Stimulated activated CD8-positive, alpha-beta memory T cell treated with anti-CD3 and anti-CD28 coated beads, Interleukin-4, amount 100 ng/mL, for 1 hour (primary cell): Measurements from ENCODE around the gene NSUN2.
"Not testable (repeated sequence)": the region's sequence is repeated elsewhere in the genome, so short reads cannot be mapped to it uniquely, and the experiment has no call there.

ENCODE experiments used
- DNase-seq, 2 donors: peaks; one replicate each; pipeline ENCODE4 v3.0.0-alpha.2; 2020; ENCODE audit warnings: low read depth in 2 of 2, low spot score in 1 of 2

The NSUN2 gene

DNA sequence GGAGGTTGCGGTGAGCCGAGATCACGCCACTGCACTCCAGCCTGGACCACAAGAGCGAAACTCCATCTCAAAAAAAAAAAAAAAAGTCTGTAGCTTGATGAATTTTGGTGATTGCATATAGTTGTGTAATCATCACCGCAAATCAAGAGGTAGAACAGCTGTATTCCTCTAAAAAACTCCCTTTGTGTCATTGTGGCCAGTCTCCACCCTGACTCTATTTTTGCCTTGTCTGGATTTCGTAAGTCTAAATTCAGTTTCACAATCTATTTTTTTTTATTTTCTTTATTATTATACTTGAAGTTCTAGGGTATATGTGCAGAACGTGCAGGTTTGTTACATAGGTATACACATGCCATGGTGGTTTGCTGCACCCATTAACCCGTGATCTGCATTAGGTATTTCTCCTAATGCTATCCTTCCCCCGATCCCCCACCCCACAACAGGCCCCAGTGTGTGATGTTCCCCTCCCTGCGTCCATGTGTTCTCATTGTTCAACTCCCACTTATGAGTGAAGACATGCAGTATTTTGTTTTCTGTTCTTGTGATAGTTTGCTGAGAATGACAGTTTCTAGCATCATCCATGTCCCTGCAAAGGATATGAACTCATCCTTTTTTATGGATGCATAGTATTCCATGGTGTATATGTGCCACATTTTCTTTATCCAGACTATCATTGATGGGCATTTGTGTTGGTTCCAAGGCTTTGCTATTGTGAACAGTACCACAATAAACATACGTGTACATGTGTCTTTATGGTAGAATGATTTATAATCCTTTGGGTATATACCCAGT, 12.9 kb upstream of the NSUN2 start:
- not testable (repeated sequence) for DNase-seq

DNA sequence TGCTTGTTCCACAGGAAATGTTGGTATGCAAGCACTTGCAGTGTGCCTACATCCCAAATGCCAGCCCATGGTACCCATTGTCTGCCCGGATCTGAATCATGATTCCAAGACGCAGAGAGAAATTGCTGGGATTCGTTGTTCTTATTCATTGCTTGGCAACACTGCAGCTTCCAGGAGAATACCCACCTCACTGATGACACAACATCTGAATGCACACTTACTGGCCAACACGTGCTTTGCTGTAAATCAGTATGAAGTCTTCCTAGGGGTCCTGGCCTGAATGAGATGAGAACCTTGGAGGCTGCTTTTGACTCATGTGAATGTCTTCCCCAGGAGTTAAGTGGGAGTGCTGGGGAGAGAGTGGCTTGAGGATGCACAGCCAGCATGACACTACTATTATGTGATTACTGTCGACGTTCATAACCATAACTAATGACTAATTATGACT, 12.0 kb upstream of the NSUN2 start:
- DNase-seq, result no peak

DNA sequence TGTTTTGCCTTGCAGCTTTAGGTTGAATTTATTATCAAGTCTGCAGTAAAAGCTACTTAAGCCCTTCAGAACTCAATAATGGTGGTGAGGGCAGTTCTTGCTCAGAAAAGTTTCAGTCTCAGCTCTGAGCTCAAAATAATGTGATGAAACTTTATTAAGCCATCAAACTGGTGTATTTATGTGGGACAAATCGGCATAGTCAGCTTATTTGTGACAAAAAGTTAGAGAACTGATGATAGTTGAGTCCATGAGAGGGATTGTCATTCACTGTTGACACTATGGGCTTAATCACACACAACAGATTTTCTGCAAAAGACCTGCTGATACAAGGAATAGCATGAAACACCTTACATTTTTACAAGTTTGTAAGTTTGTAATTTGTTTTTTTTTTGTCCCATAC, 9.8 kb upstream of the NSUN2 start:
- DNase-seq, result no peak

DNA sequence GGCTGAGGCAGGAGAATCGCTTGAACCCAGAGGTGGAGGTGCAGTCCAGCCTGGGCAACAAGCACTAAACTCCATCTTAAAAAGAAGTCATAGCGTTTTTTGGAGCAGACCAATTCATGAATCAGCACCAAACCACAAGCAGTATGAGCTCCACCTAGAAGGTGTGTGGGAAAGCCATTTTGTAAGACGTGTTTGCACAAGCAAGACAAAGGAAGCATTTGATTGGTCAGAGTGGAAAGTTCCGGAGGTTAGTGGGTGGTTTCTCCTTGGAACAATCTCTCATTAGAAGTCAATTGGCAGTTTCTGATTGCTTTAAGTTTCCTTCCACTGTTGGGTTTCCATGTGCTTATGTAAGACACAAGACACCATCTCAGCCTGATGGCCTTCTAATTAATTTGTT, 5.4 kb upstream of the NSUN2 start:
- no peak for DNase-seq

DNA sequence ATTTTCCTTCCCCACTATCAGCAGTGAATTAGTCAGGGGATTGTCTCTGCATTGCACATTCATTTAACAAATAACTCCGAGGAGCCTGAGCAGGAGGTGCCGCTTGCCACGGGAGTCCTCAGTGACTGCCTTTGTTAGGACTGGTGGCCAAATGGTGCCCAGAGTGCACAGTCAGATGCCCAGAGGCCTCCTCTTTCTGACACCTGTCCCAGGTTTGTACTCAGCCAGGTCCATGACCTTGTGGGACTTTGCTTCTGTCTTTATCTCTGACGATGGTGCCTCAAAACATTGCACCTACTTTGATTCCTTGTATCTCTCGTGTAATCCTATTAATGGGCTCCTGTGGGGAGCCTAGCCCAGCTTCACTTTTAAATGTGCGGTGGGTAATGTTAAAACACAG, 4.7 kb upstream of the NSUN2 start:
- no peak for DNase-seq

DNA sequence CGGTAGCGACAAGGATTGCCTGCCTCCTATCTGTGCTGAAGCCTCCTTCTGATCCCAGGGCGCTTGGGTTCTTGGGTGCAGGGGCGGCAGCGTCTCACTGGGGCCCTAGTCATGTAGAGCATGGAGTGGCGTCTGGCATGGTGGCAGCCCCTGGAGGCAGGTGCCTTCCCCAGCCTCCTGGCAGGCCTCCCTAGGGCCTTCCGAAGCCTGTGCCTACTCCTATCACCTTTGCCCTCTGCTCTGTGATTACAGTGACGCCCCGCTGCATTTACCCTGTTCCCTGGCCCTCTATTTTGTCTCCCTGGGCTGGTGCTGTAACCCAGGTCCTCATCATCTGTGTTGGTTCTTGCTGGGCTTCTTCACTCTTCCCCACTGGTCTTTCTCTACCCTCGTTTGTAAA, 4.2 kb upstream of the NSUN2 start:
- DNase-seq, result no peak

DNA sequence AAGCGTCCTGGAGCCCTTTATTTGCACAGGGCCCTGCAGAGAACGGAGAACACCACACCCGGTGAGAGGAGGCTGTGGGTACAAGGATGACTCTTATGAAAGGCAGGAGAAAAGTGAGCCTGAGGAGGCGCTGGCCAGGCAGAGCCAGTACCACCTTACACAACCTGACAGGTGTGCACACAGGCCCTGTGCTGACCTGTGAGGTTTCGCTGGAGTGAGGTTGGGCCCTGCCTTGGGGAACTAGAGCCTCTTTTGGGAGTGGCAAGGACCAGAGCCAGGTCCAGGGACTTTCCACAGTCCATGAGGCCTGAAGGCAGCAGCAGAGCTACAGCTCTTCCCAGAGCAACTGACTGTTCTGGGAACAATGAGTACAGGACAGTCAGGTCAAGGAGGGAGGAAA, 3.4 kb upstream of the NSUN2 start:
- DNase-seq, result no peak

DNA sequence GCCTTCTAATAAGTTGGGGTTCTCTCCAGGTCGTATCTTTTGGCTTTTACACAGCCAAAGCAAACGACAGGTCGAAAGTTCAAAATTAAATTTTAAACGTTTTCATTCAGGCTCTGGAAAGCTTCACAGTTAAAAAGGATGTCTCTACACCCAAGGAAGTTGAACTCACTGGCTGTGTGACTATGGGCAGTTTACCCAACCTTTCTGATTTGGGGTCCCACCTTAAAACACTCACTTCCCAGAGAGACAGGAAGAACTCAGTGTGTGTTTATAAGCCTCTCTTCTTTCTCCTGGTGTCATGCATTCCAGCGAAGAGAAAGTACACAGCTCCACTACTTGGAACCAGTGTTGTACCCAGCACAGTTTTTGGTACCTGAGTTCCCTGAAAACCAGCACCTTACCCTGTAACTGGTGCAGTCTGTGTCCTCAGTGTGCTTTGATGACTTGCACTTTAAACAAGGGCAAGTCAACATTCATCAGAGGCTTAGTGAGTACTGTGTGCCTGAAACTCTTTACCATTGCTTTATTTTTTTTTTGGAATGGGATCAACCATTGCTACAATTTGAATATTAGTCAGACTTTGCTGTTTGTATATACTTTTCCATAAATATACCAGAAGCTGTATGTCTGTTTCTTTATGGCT, 2.1 kb upstream of the NSUN2 start:
- DNase-seq, result no peak

DNA sequence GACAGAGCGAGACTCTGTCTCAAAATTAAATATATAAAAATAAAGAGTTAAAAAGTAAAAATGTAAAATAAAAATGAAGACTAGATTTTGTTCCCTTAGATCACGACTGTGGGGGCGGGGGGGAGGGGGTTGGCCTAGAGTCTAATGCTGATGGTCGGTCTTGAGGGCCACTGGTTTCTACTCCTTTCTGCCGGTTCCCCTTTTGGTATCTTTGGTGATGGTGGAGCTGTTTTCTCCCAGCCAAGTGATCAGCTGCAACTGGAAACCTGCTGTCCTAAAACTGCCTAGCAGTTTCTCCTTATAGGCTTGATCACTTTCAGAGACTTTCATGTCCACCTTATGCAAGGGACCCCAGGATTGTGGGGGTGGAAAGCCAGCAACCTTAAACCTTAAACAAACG, 1.5 kb upstream of the NSUN2 start:
- DNase-seq, result no peak

DNA sequence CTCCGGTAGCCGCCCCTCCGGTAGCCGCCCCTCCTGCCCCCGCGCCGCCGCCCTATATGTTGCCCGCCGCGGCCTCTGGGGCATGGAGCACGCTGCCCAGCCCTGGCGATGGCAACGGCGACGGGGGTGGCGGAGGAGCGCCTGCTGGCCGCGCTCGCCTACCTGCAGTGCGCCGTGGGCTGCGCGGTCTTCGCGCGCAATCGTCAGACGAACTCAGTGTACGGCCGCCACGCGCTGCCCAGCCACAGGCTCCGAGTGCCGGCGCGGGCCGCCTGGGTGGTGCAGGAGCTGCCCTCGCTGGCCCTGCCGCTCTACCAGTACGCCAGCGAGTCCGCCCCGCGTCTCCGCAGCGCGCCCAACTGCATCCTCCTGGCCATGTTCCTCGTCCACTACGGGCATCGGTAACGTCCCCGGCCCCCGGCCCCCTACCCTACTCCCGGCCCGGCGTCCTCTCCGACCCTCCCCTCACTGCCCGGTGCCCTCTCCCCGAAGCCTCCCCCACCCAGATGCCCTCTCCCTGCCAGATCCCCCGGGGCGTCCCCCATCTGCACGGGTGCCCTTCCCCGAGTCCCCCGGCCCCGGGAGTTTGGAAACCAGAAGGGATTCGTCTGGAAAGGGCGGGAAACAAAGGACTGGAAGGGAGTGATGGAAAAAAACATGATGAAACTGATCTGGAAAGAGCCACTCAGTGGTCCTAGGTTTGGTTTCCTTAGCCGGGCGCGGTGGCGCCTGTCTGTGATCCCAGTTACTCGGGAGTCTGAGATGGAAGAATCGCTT, 813 bp upstream of the NSUN2 start:
- no peak for DNase-seq

DNA sequence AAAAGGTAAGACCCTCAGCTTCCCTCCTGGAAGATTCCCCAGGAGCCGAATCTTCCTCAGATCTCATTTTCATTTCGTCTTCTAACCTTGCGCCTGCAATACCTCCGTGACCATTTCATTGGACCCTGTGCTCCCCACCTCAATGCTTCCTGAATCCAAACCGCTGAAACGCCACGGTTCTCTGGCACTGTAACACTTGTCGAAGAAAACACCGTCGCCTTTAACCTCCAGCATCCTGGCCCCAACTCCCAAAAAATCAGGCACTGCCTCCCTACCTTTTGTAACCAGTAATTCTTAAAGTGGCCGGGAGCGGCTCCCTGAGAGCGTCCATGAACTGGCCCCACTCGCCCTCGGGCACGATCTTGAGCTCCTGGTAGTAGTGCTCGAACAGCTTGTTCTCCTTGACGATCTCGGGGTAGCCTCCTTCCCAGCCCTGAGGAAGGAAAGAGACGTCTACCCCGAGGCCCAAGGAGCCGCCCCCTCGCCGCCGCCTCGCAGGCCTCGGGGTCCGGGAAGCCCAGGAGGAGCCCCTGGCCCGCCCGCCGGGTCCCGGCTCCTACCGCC, 438 bp downstream of the NSUN2 start:
- DNase-seq, result no peak

DNA sequence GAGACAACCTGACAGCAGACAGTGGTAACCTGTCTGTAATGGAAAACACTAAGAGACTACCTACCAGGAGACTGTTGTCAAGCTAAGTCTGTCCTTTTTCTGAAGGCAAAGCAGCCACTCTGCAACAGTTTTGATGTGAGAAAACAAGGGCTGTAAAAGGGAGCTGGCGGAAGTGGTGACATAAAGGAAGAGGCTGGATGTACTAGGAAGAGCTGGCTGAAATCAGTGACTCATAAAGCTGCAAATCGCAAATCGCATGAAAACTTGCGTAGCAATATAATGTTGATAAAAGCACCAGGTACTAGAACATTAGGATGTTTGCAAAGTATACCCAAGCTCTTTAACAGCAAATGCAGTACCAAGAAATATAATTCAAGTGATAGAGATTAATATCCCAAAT, 1.4 kb downstream of the NSUN2 start:
- DNase-seq, result no peak

DNA sequence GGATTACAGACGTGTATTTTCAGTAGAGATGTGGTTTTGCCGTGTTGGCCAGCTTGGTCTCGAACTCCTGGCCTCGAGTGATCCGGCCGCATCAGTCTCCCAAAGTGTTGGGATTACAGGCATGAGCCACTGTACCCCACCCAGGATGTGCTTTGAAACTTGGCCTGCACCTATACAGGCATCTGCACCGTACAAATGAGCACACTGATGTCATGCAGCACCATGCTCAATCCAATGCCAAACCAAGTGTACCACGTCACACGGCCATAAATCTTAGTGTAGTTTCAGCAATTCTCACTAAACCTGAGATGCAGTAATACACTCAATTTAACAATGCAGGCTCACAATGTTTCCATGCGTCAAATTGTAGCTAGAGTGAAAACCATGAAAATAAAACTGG, 6.3 kb downstream of the NSUN2 start:
- no peak for DNase-seq

DNA sequence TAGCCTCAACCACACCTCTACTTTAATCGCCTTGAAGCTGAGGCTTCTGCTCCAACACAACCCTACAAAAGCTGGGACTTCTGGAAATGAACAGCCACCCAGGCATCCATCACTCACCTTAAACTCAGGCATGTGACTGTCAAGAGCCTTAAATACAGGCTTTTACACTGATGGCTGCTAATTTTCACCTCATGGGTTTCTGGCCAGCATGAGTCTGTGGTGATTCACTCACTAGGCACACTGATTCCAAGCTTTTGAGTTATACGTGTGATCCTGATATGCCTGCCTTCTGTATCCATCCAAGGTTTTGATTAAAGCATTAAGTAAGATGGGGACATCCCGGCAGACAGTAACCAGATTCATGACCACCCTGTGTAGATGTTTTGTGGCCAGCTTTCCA, 8.9 kb downstream of the NSUN2 start:
- no peak for DNase-seq

DNA sequence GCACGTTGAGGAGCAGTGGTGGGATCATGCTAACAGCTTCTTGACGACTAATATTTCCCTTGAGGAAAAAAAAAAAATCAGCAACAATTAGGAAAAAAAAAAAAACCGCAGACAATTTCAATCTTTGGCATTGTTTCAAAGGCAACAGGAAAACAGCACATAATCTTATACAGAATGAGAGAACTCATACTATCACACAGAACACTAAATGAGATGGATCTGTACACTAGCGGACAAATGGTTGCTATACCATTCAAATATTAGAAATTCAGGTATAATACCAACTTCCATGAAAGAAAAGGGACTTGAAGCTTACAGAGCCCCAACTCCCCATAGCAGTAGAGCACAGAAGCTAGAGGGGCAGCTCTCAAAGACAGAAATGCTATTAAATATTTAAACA, 9.6 kb downstream of the NSUN2 start:
- DNase-seq, result no peak

DNA sequence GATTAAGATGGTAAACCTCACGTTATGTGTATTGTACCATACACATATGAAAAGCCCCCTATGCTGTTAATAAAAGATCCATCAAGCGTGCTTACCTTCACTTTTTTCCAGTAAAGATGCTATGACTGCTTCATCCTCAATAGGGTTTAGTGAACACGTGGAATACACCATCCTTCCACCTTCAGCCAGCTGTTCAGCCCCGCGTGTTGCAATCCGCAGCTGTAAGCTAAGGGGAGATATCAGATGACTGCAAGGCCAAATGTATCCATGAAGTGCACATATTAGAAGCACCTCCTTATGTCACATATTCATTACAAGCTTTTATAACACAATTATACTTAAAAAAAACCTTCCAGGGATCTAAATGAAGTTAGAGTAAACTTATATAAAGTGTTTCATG, 16.2 kb downstream of the NSUN2 start:
- DNase-seq, result no peak

DNA sequence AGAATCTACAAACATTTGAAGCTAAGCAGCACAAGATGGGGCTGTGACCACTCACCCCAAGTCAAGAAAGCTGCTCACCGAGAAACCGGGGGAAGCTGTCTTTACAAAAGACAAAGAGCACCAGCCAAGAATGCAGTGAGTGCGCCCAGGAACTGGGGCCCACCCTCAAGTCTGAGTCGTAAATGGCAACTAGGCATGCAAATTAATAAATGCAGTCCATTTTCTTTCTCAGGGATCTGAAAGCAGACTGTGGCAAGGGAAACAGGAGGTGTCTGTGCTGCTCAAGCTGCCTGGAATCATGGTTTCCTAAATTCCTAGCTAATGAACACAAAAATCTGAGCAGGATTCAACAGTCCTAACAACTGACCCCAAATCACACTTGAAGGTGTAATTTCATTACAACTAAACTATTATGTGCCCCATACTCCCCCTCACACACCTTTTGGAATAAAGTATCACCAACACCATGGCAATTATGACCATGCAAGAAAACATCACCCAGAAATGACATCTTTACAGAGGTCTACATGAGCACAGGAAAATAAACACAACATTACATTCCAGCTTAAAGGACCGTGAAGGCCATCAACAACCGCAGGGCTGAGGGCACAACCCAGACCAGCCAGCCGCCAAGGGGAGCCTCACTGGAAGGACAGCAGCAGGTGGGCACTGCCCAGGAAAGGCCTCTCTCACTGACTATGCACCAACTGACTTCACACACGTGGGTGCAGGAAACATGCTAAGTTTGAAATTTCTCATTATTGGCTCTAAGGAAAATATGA, 17.6 kb downstream of the NSUN2 start:
- DNase-seq, result no peak

DNA sequence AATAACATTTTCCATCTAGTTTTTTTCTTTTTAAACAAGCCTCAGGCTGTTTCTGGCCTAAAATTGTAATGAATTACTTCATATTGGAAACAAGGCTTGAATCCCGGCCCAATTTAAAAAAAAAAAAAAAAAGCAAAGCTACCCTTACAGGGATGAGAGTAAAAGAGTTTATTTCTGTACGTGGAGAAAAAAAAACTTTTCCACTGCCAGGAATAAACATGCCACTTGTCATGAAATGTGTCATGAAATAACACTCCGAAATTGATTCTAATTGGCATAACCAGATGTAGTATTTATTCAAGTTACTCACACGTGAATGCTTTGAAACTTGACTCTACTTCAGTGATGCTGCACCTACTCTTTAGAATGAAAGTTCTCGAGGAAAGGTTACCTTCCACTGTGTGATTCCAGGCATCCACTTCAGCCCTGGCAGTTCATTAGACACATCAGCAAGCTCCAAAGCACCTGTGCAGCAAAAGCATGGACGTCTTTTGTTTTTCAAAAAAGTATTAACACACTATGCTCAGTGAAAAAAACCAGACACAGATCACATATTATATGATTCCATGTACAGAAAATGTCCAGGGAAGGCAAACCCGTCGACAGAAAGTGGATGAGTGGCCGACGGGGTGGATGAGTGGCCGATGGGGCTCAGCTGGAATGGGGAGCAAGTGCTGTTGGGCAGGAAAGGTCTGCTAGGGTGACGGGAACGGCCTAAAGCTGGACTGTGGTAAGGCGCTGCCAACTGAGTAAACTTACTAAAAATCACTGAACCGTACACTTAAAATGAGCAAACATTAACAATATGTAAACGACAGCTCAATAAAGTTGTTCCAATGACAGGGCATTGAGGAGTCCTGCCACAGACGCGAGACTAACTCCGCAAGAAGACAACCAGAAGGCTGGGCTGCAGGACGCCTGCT, 21.2 kb downstream of the NSUN2 start:
- no peak for DNase-seq

DNA sequence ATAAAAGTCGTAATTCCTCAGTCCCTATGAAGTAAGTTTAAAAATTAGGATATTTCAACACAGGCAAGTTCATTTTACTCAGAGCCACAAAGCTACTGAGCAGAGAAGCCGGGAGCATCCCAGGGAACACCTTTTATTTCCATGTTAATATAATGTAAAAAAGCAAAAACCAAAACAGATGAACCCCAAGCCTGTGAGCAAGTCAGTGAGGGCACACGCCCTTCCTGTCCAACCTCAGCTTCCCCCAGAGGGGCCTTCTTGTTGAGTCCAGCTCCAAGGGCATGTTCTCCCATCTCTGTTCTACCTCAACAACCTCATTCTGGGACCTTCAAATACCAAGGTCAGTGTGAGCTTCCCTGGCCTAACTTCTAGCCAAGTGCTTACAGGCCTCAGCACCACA, 24.8 kb downstream of the NSUN2 start:
- no peak for DNase-seq

DNA sequence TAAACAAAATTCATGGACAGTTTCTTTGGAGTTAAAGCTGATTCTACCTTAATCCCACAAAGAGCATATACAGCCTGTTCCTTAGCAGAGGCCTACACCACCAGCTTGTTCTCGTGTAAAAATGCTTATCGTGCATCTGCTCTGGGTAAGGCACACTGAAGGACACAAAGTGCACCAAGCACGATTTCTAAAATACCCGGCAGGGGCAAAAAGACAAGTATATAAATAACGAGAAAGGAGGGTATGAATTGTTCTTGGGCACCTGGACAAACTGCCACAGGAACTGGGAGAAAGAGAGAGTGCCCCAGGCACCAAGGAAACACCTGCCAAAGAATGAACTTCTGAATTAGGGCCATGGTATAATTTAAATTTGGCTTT, 25.3 kb downstream of the NSUN2 start:
- no peak for DNase-seq
